Keratinocyte (primary cell): Measurements from ENCODE around the gene FASTKD2. TPM values are rescaled to one million over a fixed set of nuclear protein-coding genes. Genes with fewer than 3 reads are reported as not detected.

ENCODE experiments used
- DNase-seq: peaks from one replicate; pipeline ENCODE4 v3.0.0-alpha.2; 2011; ENCODE audit warnings: low read depth, missing footprints, low spot score
- FAIRE-seq: peaks from 2 replicates; lab custom pipeline; 2011; peaks lifted over from hg19 to GRCh38; lab: Jason Lieb, UNC
- H2AFZ ChIP-seq: 2 replicates; pipeline ENCODE4 v1.6.0; 2012; ENCODE audit warnings: low read length, control low read depth, inconsistent platforms; ENCODE audit not compliant: control insufficient read depth
- H3K27ac ChIP-seq: 2 replicates; pipeline ENCODE4 v1.5.1; 2011; ENCODE audit warnings: low read length; ENCODE audit not compliant: control insufficient read depth, insufficient read depth
- H3K27me3 ChIP-seq: 3 replicates; pipeline ENCODE4 v1.6.0; 2011; ENCODE audit warnings: low read length; ENCODE audit not compliant: control insufficient read depth, insufficient read depth; ENCODE audit errors: extremely low read depth
- H3K36me3 ChIP-seq, 2 experiments: 2 replicates in 1 of 2; 3 replicates in 1 of 2; pipeline ENCODE4 v1.5.1; 2011; ENCODE audit warnings: low read length in 2 of 2, mild to moderate bottlenecking in 1 of 2; ENCODE audit not compliant: control insufficient read depth in 2 of 2, insufficient read depth in 2 of 2; ENCODE audit errors: extremely low read depth in 1 of 2
- H3K4me1 ChIP-seq: 3 replicates; pipeline ENCODE4 v1.5.1; 2011; ENCODE audit warnings: low read length; ENCODE audit not compliant: control insufficient read depth, insufficient read depth; ENCODE audit errors: extremely low read depth
- H3K4me2 ChIP-seq: 3 replicates; pipeline ENCODE4 v1.6.0; 2011; ENCODE audit warnings: low read depth, low read length; ENCODE audit not compliant: control insufficient read depth, insufficient read depth; ENCODE audit errors: extremely low read depth
- H3K4me3 ChIP-seq, 3 experiments: fragments of 200-600 bp in 1 of 3; sonication (generic) in 1 of 3; 2 replicates in 2 of 3; 3 replicates in 1 of 3; pipeline ENCODE4 v1.5.1; 2011 to 2016; ENCODE audit warnings: low read length in 3 of 3, mild to moderate bottlenecking in 3 of 3, control low read depth in 2 of 3, inconsistent platforms in 1 of 3, low read depth in 1 of 3, mixed read lengths in 1 of 3, mixed run types in 1 of 3, moderate library complexity in 1 of 3; ENCODE audit not compliant: control insufficient read depth in 2 of 3, insufficient read depth in 2 of 3; ENCODE audit errors: extremely low read depth in 1 of 3
- H3K79me2 ChIP-seq: 2 replicates; pipeline ENCODE4 v1.6.0; 2012; ENCODE audit warnings: low read length; ENCODE audit not compliant: control insufficient read depth, insufficient read depth
- H3K9ac ChIP-seq: 3 replicates; pipeline ENCODE4 v1.6.0; 2011; ENCODE audit warnings: low read length; ENCODE audit not compliant: control insufficient read depth, insufficient read depth; ENCODE audit errors: extremely low read depth
- H3K9me1 ChIP-seq: 3 replicates; pipeline ENCODE4 v1.6.0; 2011; ENCODE audit warnings: low read length; ENCODE audit not compliant: control insufficient read depth, insufficient read depth; ENCODE audit errors: extremely low read depth
- H3K9me3 ChIP-seq: 2 replicates; pipeline ENCODE4 v1.5.1; 2012; ENCODE audit warnings: low read depth, low read length; ENCODE audit not compliant: control insufficient read depth
- H4K20me1 ChIP-seq: 3 replicates; pipeline ENCODE4 v1.6.0; 2011; ENCODE audit warnings: low read length; ENCODE audit not compliant: control insufficient read depth, insufficient read depth; ENCODE audit errors: extremely low read depth
- EZH2 ChIP-seq: IDR thresholded peaks from one replicate; pipeline ENCODE4 v1.6.1; 2012; ENCODE audit warnings: inconsistent platforms, mild to moderate bottlenecking, low read length, moderate library complexity
- dilution Hi-C: fragments of 300-500 bp; cut with MboI; formaldehyde crosslinking; loops from one replicate; pipeline ENCODE4 v1.7.0; 2020; ENCODE audit warnings: low sequenced_read_pairs; ENCODE audit not compliant: extremely low pct_ligation_motif_present
- polyA plus RNA-seq, 5 experiments: library from polyadenylated mRNA; depleted of rRNA in 3 of 5; stranded (reverse) in 3 of 5; stranded (forward) in 1 of 5; unstranded in 1 of 5; fragments of >200 nt; gene quantifications; 1 replicate in 1 of 5; 2 replicates in 3 of 5; 3 replicates in 1 of 5; pipeline versions ENCODE4 v1.2.1 to v1.2.3, GENCODE V29; 2011 to 2012; ENCODE audit warnings: missing spikeins in 2 of 5, low read depth in 1 of 5, low replicate concordance in 1 of 5
- TF ChIP-seq, protein P1 (sequence below), 3 experiments: IDR thresholded peaks in 1 of 3; conservative IDR thresholded peaks in 1 of 3; optimal IDR thresholded peaks in 1 of 3; 2 replicates in 2 of 3; 3 replicates in 1 of 3; pipeline versions ENCODE3 to v1.5.1; 2011; ENCODE audit warnings: low read length in 3 of 3, mild to moderate bottlenecking in 3 of 3, moderate library complexity in 2 of 3, control low read depth in 1 of 3, inconsistent platforms in 1 of 3; ENCODE audit not compliant: insufficient read depth in 2 of 3; ENCODE audit errors: extremely low read depth in 1 of 3

FASTKD2 gene
- polyA plus RNA-seq, 1 donor (not counting 4 experiments of a cell fraction or from before 2014, with no cell fraction given): 51.1 TPM

DNA sequence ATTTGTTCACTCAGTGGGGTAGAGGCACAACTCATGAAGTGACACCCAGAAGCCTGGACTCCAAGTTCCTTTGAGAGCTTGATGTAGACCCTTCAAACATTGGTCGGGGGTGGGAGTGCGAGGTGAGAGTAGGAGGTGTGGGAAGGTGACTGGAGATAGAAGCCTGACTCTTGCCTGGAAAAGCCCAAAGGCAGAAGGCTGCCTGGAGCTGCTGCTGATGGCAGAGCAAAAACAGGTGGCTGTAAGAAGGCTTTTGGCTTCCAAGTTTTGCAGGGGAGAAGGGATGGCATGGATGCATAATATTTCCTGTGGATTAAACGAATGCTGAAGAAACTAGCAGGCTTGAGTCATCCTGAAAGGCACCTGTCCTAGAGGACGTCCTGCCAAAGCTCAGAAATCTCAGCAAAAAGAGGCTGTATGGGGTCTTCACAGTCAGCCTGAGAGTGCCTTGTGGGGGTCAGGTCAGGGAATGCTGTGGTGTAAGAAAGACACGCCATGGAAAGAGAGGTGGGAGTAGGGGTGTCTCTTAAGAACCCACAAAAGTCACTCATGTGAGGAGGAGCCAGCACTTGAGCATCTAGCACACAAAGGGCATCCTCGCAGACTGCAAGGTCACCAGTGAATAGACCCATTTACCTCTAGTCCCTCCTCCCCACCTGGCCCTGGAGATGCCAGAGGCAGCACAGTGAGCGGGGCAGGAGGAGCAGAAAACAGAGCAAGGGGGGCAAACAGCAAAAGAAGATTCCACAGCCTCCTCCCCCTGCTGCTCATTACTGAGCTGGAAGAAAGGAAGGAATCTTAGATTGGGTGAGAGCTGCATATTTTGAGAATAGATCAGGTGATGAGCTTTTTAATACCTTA is 37.5 kb downstream of the FASTKD2 start:
- dilution Hi-C loops: no loop called here
- H3K4me2 ChIP-seq: no peak overlapping the region
- H3K79me2 ChIP-seq: no peaks in the 10 kb centered on the region
- H4K20me1 ChIP-seq: no peaks in the 10 kb centered on the region
- H3K9ac ChIP-seq: no peak overlapping the region
- DNase-seq (no peak), FAIRE-seq (no peak)
- TF ChIP-seq, protein P1, sequence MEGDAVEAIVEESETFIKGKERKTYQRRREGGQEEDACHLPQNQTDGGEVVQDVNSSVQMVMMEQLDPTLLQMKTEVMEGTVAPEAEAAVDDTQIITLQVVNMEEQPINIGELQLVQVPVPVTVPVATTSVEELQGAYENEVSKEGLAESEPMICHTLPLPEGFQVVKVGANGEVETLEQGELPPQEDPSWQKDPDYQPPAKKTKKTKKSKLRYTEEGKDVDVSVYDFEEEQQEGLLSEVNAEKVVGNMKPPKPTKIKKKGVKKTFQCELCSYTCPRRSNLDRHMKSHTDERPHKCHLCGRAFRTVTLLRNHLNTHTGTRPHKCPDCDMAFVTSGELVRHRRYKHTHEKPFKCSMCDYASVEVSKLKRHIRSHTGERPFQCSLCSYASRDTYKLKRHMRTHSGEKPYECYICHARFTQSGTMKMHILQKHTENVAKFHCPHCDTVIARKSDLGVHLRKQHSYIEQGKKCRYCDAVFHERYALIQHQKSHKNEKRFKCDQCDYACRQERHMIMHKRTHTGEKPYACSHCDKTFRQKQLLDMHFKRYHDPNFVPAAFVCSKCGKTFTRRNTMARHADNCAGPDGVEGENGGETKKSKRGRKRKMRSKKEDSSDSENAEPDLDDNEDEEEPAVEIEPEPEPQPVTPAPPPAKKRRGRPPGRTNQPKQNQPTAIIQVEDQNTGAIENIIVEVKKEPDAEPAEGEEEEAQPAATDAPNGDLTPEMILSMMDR (optimal IDR thresholded peaks at IDR 0.05 in 1 of 3, IDR thresholded peaks at IDR 0.05 in 1 of 3, conservative IDR thresholded peaks at IDR 0.05 in 1 of 3; ENCODE audit: extremely low read depth in 1 of 3, insufficient read depth in 2 of 3, low read length in 3 of 3): no peak
- TF ChIP-seq EZH2: no peak
- peaks cover 2% of the 10 kb centered on the region in 2 experiments for H3K36me3 ChIP-seq
- no peaks in the 10 kb centered on the region for H3K9me3 ChIP-seq
- no peak overlapping the region for H2AFZ ChIP-seq
- H3K27ac ChIP-seq: no peak overlapping the region
- no peak overlapping the region for H3K4me3 ChIP-seq
- H3K27me3 ChIP-seq: no peaks in the 10 kb centered on the region
- H3K4me1 ChIP-seq: no peaks in the 10 kb centered on the region
- no peaks in the 10 kb centered on the region for H3K9me1 ChIP-seq

DNA sequence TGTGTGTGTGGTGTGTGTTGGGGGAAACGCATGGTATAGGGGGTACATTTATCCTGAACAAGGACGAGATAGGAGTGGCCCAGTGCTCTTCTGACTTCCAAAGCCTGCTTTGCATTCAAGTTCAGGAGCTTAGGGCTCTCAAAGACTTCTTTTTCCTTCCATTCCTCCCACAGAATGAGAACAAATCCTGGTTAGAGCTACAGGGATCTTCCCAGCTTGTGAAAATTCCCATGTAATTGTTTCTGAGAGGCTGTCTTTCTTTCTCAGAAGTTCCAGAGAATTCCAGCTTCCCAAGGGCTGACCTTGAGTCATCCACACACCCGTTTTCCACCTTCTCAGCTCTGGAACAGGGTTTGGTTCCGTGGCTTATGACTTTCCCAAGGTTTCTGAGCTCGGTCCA is 38.9 kb downstream of the FASTKD2 start:
- no peak overlapping the region for H2AFZ ChIP-seq
- FAIRE-seq (no peak), DNase-seq (no peak)
- H3K4me3 ChIP-seq: no peak overlapping the region
- dilution Hi-C loops: no loop called here
- TF ChIP-seq, protein P1 (optimal IDR thresholded peaks at IDR 0.05 in 1 of 3, IDR thresholded peaks at IDR 0.05 in 1 of 3, conservative IDR thresholded peaks at IDR 0.05 in 1 of 3; ENCODE audit: extremely low read depth in 1 of 3, insufficient read depth in 2 of 3, low read length in 3 of 3): no peak
- no peak for TF ChIP-seq EZH2
- no peaks in the 10 kb centered on the region for H3K27me3 ChIP-seq
- no peaks in the 10 kb centered on the region for H3K9me1 ChIP-seq
- no peaks in the 10 kb centered on the region for H3K79me2 ChIP-seq
- peaks cover 2% of the 10 kb centered on the region in 2 experiments for H3K36me3 ChIP-seq
- H3K4me1 ChIP-seq: no peaks in the 10 kb centered on the region
- no peak overlapping the region for H3K4me2 ChIP-seq
- H3K27ac ChIP-seq: no peak overlapping the region
- no peak overlapping the region for H3K9ac ChIP-seq
- H4K20me1 ChIP-seq: no peaks in the 10 kb centered on the region
- no peaks in the 10 kb centered on the region for H3K9me3 ChIP-seq
